HG03342 (cell line): ENCODE results near the gene RAB11FIP3.

Source experiments
- ATAC-seq: cut with Tn5 transposase; IDR thresholded peaks from one replicate; pipeline ENCODE4 v1.9.1; 2021; ENCODE audit warnings: mild to moderate bottlenecking, moderate library complexity; ENCODE audit not compliant: unreplicated experiment

RAB11FIP3 gene

GRCh38 chr16:549544-550263 lies 124.3 kb downstream of the RAB11FIP3 start:
- ATAC-seq, result no peak

- no peak for ATAC-seq
These were observed 125.8 kb downstream of the RAB11FIP3 start for GRCh38 chr16:551210-551609.

GRCh38 chr16:552171-552570 lies 126.7 kb downstream of the RAB11FIP3 start:
- ATAC-seq, result no peak

- ATAC-seq, result no peak
These were observed 128.3 kb downstream of the RAB11FIP3 start for GRCh38 chr16:553601-554296.

GRCh38 chr16:554297-554621 lies 128.8 kb downstream of the RAB11FIP3 start:
- no peak for ATAC-seq

- no peak for ATAC-seq
These were observed 129.4 kb downstream of the RAB11FIP3 start for GRCh38 chr16:554640-555365.

- ATAC-seq, result no peak
These were observed 130.4 kb downstream of the RAB11FIP3 start for GRCh38 chr16:555528-556473.

- no peak for ATAC-seq
These were observed 131.2 kb downstream of the RAB11FIP3 start for GRCh38 chr16:556474-557173.

- no peak for ATAC-seq
These were observed 132.2 kb downstream of the RAB11FIP3 start for GRCh38 chr16:557463-558297.

GRCh38 chr16:558298-559020 lies 133.0 kb downstream of the RAB11FIP3 start:
- ATAC-seq, result no peak

- ATAC-seq, result no peak
These were observed 133.6 kb downstream of the RAB11FIP3 start for GRCh38 chr16:559021-559380.

- no peak for ATAC-seq
These were observed 134.2 kb downstream of the RAB11FIP3 start for GRCh38 chr16:559411-560203.

- ATAC-seq, result no peak
These were observed 134.8 kb downstream of the RAB11FIP3 start, which contains the start of gene PRR35 for GRCh38 chr16:560204-560700. Gene PRR35 (plus strand): TSS chr16:560394. CDS start chr16:563295, 2,901 bp downstream.

- no peak for ATAC-seq
These were observed 135.4 kb downstream of the RAB11FIP3 start for GRCh38 chr16:560701-561412.

GRCh38 chr16:561413-561794 lies 136.0 kb downstream of the RAB11FIP3 start:
- ATAC-seq, result no peak

- no peak for ATAC-seq
These were observed 136.8 kb downstream of the RAB11FIP3 start for GRCh38 chr16:561957-562938.
